Liver (tissue), 9 donors: Measurements from ENCODE around the gene BPGM. TPM values are rescaled to one million over a fixed set of nuclear protein-coding genes. Genes with fewer than 3 reads are reported as not detected.

Experiments
- DNase-seq: peaks from one replicate; pipeline ENCODE4 v3.0.0-alpha.2; 2017; ENCODE audit warnings: low spot score
- H3K27ac ChIP-seq, 2 donors: one replicate each; pipeline ENCODE4 v1.7.0; 2013; ENCODE audit warnings: inconsistent platforms in 2 of 2, low read length in 2 of 2, control low read depth in 1 of 2, low read depth in 1 of 2, mild to moderate bottlenecking in 1 of 2
- H3K27me3 ChIP-seq, 4 donors: one replicate each; pipeline versions ENCODE4 v1.6.1 to v1.7.0; 2013; ENCODE audit warnings: low read length in 3 of 4, inconsistent platforms in 1 of 4, mild to moderate bottlenecking in 1 of 4, moderate library complexity in 1 of 4; ENCODE audit not compliant: control insufficient read depth in 4 of 4, insufficient read depth in 4 of 4
- H3K36me3 ChIP-seq, 4 donors: one replicate each; pipeline versions ENCODE4 v1.6.1 to v1.7.0; 2013; ENCODE audit warnings: low read length in 3 of 4, mild to moderate bottlenecking in 3 of 4, low read depth in 1 of 4, moderate library complexity in 1 of 4; ENCODE audit not compliant: control insufficient read depth in 4 of 4, insufficient read depth in 3 of 4
- H3K4me1 ChIP-seq, 4 donors: one replicate each; pipeline versions ENCODE4 v1.6.1 to v1.7.0; 2013; ENCODE audit warnings: low read length in 3 of 4, mild to moderate bottlenecking in 3 of 4, moderate library complexity in 1 of 4; ENCODE audit not compliant: control insufficient read depth in 4 of 4, insufficient read depth in 4 of 4
- H3K4me3 ChIP-seq, 3 donors: one replicate each; pipeline versions ENCODE4 v1.6.1 to v1.7.0; 2013; ENCODE audit warnings: low read length in 3 of 3, control low read depth in 1 of 3, low read depth in 1 of 3, mild to moderate bottlenecking in 1 of 3
- H3K9ac ChIP-seq, 2 donors: one replicate each; pipeline ENCODE4 v1.7.0; 2013; ENCODE audit warnings: low read length in 2 of 2, mild to moderate bottlenecking in 2 of 2, moderate library complexity in 2 of 2, control low read depth in 1 of 2, low read depth in 1 of 2
- H3K9me3 ChIP-seq, 4 donors: one replicate each; pipeline versions ENCODE4 v1.6.1 to v1.7.0; 2013; ENCODE audit warnings: low read length in 3 of 4; ENCODE audit not compliant: control insufficient read depth in 4 of 4
- ATF3 ChIP-seq: IDR thresholded peaks from 2 replicates; pipeline ENCODE4 v1.6.1; 2016; ENCODE audit warnings: antibody characterized with exemption
- EGR1 ChIP-seq, 2 donors: IDR thresholded peaks; 2 replicates each; pipeline ENCODE4 v1.6.1; 2016 to 2018; ENCODE audit warnings: antibody characterized with exemption in 2 of 2, low read depth in 2 of 2
- FOXA1 ChIP-seq: IDR thresholded peaks from 2 replicates; pipeline ENCODE4 v1.6.1; 2016; ENCODE audit warnings: antibody characterized with exemption
- FOXA2 ChIP-seq: IDR thresholded peaks from 2 replicates; pipeline ENCODE4 v1.6.1; 2016; ENCODE audit warnings: antibody characterized with exemption
- GABPA ChIP-seq, 2 donors: IDR thresholded peaks in 1 of 2; conservative IDR thresholded peaks in 1 of 2; 2 replicates each; pipeline ENCODE4 v1.6.1; 2016; ENCODE audit warnings: antibody characterized with exemption in 2 of 2, mild to moderate bottlenecking in 1 of 2, moderate library complexity in 1 of 2
- HNF4A ChIP-seq, 2 donors: conservative IDR thresholded peaks; 2 replicates each; pipeline ENCODE4 v1.6.1; 2016; ENCODE audit warnings: antibody characterized with exemption in 2 of 2, mild to moderate bottlenecking in 2 of 2
- HNF4G ChIP-seq: IDR thresholded peaks from 2 replicates; pipeline ENCODE4 v1.6.1; 2016; ENCODE audit warnings: antibody characterized with exemption
- JUND ChIP-seq, 2 donors: IDR thresholded peaks; 2 replicates each; pipeline ENCODE4 v1.6.1; 2016; ENCODE audit warnings: antibody characterized with exemption in 2 of 2
- MAX ChIP-seq: IDR thresholded peaks from 2 replicates; pipeline ENCODE4 v1.6.1; 2016; ENCODE audit warnings: antibody characterized with exemption
- NR2F2 ChIP-seq: IDR thresholded peaks from 2 replicates; pipeline ENCODE4 v1.6.1; 2016; ENCODE audit warnings: antibody characterized with exemption
- RAD21 ChIP-seq, 2 donors: IDR thresholded peaks; 2 replicates each; pipeline ENCODE4 v1.6.1; 2016; ENCODE audit warnings: antibody characterized with exemption in 2 of 2, mild to moderate bottlenecking in 2 of 2
- REST ChIP-seq: IDR thresholded peaks from 2 replicates; pipeline ENCODE4 v1.6.1; 2016; ENCODE audit warnings: antibody characterized with exemption, mild to moderate bottlenecking
- RXRA ChIP-seq, 2 donors: IDR thresholded peaks; 2 replicates each; pipeline ENCODE4 v1.6.1; 2017 to 2018; ENCODE audit warnings: antibody characterized with exemption in 2 of 2, mild to moderate bottlenecking in 1 of 2
- SP1 ChIP-seq: IDR thresholded peaks from 2 replicates; pipeline ENCODE4 v1.6.1; 2018; ENCODE audit warnings: antibody characterized with exemption, mild to moderate bottlenecking
- TAF1 ChIP-seq: conservative IDR thresholded peaks from 2 replicates; pipeline ENCODE4 v1.6.1; 2016; ENCODE audit warnings: antibody characterized with exemption, mild to moderate bottlenecking
- YY1 ChIP-seq: IDR thresholded peaks from 2 replicates; pipeline ENCODE4 v1.6.1; 2016; ENCODE audit warnings: antibody characterized with exemption, mild to moderate bottlenecking
- ZBTB33 ChIP-seq: IDR thresholded peaks from 2 replicates; pipeline ENCODE4 v1.6.1; 2016; ENCODE audit warnings: antibody characterized with exemption
- WGBS: extraction: QIAGEN DNeasy Blood & Tissue Kit; methylation state at CpG from one replicate; pipeline ENCODE4 v1.1.7; 2013; 5-methylcytosine and 5-hydroxymethylcytosine counted together
- polyA plus RNA-seq, 2 donors: library from polyadenylated mRNA; stranded (reverse) in 1 of 2; unstranded in 1 of 2; fragments of 200-250 nt in 1 of 2; fragments of >200 nt in 1 of 2; fragmentation: Nextera tagmentation in 1 of 2; extraction: Ambion mirVana in 1 of 2; gene quantifications; one replicate each; pipeline versions ENCODE4 v1.2.1 to v1.2.3, GENCODE V29; 2013 to 2015
- total RNA-seq, 2 donors: library from RNA; depleted of rRNA; stranded (reverse); fragments of >200 nt; gene quantifications; one replicate each; pipeline ENCODE4 v1.2.3, GENCODE V29; 2014
- donor health status: healthy.
- donor health status: healthy.
- donor health status: healthy.
- donor health status: healthy.
- donor health status: healthy.

Gene BPGM
- total and polyA plus RNA-seq, 4 donors = 6.1 to 250 (median 7.6) TPM

- Histone ChIP-seq H3K27me3 (no peaks in the 10 kb centered on the region), H3K4me3 (no peak overlapping the region), H3K27ac (no peak overlapping the region), H3K9ac (no peak overlapping the region), H3K36me3 (no peaks in the 10 kb centered on the region), H3K9me3 (no peaks in the 10 kb centered on the region), H3K4me1 (peaks cover 1 to 12% (median 8%) of the 10 kb centered on the region in 4 donors)
- 95% methylated on average over 1 of the region's 1 CpG for WGBS
- DNase-seq = no peak
- TF ChIP-seq NR2F2 (no peak), ATF3 (no peak), SP1 (no peak), RAD21 (IDR thresholded peaks at IDR 0.05) (no peak), HNF4G (no peak), ZBTB33 (no peak), EGR1 (IDR thresholded peaks at IDR 0.05; ENCODE audit: low read depth in 2 of 2) (no peak), JUND (IDR thresholded peaks at IDR 0.05) (no peak), TAF1 (no peak), FOXA1 (no peak), REST (no peak)
Measured at GRCh38 chr7:134698481-134698880, 51.8 kb downstream of the BPGM start.

GRCh38 chr7:134699021-134699818 is 52.6 kb downstream of the BPGM start:
- DNase-seq = no peak
- no peak overlapping the region for H3K4me3 ChIP-seq
- no peak overlapping the region for H3K9ac ChIP-seq
- no peaks in the 10 kb centered on the region for H3K27me3 ChIP-seq
- peaks cover 2 to 19% (median 15%) of the 10 kb centered on the region in 4 donors for H3K4me1 ChIP-seq
- H3K9me3 ChIP-seq = no peaks in the 10 kb centered on the region
- no peak overlapping the region for H3K27ac ChIP-seq
- WGBS = 88% methylated on average over 8 of the region's 8 CpGs
- H3K36me3 ChIP-seq = no peaks in the 10 kb centered on the region
- TF ChIP-seq HNF4A (conservative IDR thresholded peaks at IDR 0.05) (no peak), EGR1 (IDR thresholded peaks at IDR 0.05; ENCODE audit: low read depth in 2 of 2) (no peak), YY1 (no peak), SP1 (no peak), JUND (IDR thresholded peaks at IDR 0.05) (no peak), ATF3 (no peak), NR2F2 (no peak), RXRA (IDR thresholded peaks at IDR 0.05) (no peak), RAD21 (IDR thresholded peaks at IDR 0.05) (no peak), GABPA (IDR thresholded peaks at IDR 0.05 in 1 of 2, conservative IDR thresholded peaks at IDR 0.05 in 1 of 2) (no peak), MAX (no peak), HNF4G (no peak), REST (no peak), FOXA2 (no peak)
